Loucy (cell line): ENCODE data around the gene UCP3.

ENCODE experiments used
- H2AFZ ChIP-seq: fragments of 200-600 bp; sonication (generic); 2 replicates; pipeline ENCODE4 v1.6.0; 2016; ENCODE audit warnings: antibody characterized with exemption, mild to moderate bottlenecking, low read length, moderate library complexity
- H3F3A ChIP-seq: fragments of 200-600 bp; 2 replicates; pipeline ENCODE4 v1.6.0; 2016; ENCODE audit warnings: antibody characterized with exemption, low read depth, mild to moderate bottlenecking
- H3K27me3 ChIP-seq: fragments of 200-600 bp; sonication (generic); 2 replicates; pipeline ENCODE4 v1.6.1; 2014; ENCODE audit warnings: low read length, mild to moderate bottlenecking; ENCODE audit not compliant: insufficient read depth, poor library complexity, severe bottlenecking
- H3K36me3 ChIP-seq: fragments of 200-600 bp; sonication (generic); 2 replicates; pipeline ENCODE4 v1.6.1; 2016; ENCODE audit warnings: low read length; ENCODE audit not compliant: insufficient read depth
- H3K4me1 ChIP-seq: fragments of 200-600 bp; sonication (generic); 2 replicates; pipeline ENCODE4 v1.5.1; 2014; ENCODE audit warnings: low read length, mild to moderate bottlenecking; ENCODE audit not compliant: insufficient read depth, poor library complexity, severe bottlenecking
- H3K4me2 ChIP-seq: fragments of 200-600 bp; sonication (generic); 2 replicates; pipeline ENCODE4 v1.6.0; 2014; ENCODE audit warnings: antibody characterized with exemption, low read length, low read depth, mild to moderate bottlenecking; ENCODE audit not compliant: poor library complexity, severe bottlenecking
- H3K4me3 ChIP-seq: fragments of 200-600 bp; sonication (generic); 2 replicates; pipeline ENCODE4 v1.5.1; 2014; ENCODE audit warnings: low read length, mild to moderate bottlenecking, mixed read lengths; ENCODE audit not compliant: poor library complexity, severe bottlenecking
- H3K79me2 ChIP-seq: fragments of 200-600 bp; sonication (generic); 2 replicates; pipeline ENCODE4 v1.6.1; 2014; ENCODE audit warnings: low read length; ENCODE audit not compliant: insufficient read depth
- H3K9ac ChIP-seq: fragments of 200-600 bp; sonication (generic); 2 replicates; pipeline ENCODE4 v1.6.0; 2014; ENCODE audit warnings: mild to moderate bottlenecking, low read depth, low read length, moderate library complexity; ENCODE audit not compliant: poor library complexity, severe bottlenecking
- H3K9me2 ChIP-seq: fragments of 200-600 bp; sonication (generic); replicated peaks from 2 replicates; pipeline ENCODE4 v1.6.1; 2016; ENCODE audit warnings: low read depth, low read length, mixed read lengths
- H3K9me3 ChIP-seq: fragments of 200-600 bp; sonication (generic); 2 replicates; pipeline ENCODE4 v1.6.1; 2014; ENCODE audit warnings: mild to moderate bottlenecking, antibody characterized with exemption, low read length, low read depth; ENCODE audit not compliant: insufficient read depth
- H4K20me1 ChIP-seq: fragments of 200-600 bp; sonication (generic); 2 replicates; pipeline ENCODE4 v1.6.0; 2014; ENCODE audit warnings: antibody characterized with exemption, low read length, mild to moderate bottlenecking; ENCODE audit not compliant: insufficient read depth, poor library complexity, severe bottlenecking
- EZH2phosphoT487 ChIP-seq: fragments of 200-600 bp; IDR thresholded peaks from 2 replicates; pipeline ENCODE4 v1.6.1; 2018; ENCODE audit warnings: antibody characterized with exemption, mild to moderate bottlenecking, moderate library complexity, borderline replicate concordance
- TF ChIP-seq, protein P1 (sequence below): fragments of 200-600 bp; sonication (generic); conservative IDR thresholded peaks from 2 replicates; pipeline ENCODE4 v1.5.1; 2014; ENCODE audit warnings: mild to moderate bottlenecking, antibody characterized with exemption, low read length

UCP3 gene

DNA sequence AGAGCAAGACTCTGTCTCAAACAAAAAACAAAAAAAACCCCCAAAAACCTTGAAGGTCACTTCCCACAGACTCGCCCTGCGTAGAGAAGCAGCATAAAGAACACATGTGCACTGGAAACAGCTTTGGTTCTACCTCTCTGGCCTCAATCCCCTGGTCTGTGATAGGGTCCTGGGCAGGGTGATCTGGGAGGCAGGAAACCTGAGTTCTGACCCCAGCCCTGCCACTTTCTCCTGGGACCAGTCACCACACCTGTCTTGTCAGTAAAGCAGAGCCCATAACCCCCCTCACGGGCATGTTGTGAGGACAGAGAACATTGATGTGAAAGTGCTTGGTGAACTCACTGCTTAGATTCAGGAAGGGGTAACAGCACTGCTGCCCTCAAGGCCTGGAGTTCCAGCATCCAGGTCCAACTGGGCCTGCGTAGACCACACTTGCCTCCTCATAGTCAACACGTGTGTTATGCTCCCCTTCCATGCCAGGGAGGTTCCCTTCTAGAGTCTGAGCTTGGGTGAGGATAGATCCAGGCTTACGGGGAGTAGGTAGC is 37.6 kb downstream of the UCP3 start:
- 0 out of 2 replicates have a peak, but pooled peaks cover 9% of the 10 kb centered on the region for H3F3A ChIP-seq
- H3K4me2 ChIP-seq: no peak overlapping the region
- peaks cover 25% of the 10 kb centered on the region for H3K4me1 ChIP-seq
- no peaks in the 10 kb centered on the region for H3K9me3 ChIP-seq
- TF ChIP-seq, protein P1, sequence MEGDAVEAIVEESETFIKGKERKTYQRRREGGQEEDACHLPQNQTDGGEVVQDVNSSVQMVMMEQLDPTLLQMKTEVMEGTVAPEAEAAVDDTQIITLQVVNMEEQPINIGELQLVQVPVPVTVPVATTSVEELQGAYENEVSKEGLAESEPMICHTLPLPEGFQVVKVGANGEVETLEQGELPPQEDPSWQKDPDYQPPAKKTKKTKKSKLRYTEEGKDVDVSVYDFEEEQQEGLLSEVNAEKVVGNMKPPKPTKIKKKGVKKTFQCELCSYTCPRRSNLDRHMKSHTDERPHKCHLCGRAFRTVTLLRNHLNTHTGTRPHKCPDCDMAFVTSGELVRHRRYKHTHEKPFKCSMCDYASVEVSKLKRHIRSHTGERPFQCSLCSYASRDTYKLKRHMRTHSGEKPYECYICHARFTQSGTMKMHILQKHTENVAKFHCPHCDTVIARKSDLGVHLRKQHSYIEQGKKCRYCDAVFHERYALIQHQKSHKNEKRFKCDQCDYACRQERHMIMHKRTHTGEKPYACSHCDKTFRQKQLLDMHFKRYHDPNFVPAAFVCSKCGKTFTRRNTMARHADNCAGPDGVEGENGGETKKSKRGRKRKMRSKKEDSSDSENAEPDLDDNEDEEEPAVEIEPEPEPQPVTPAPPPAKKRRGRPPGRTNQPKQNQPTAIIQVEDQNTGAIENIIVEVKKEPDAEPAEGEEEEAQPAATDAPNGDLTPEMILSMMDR: no peak
- no peak for TF ChIP-seq EZH2phosphoT487
- no peak overlapping the region for H3K9ac ChIP-seq
- H3K4me3 ChIP-seq: no peak overlapping the region
- H3K79me2 ChIP-seq: peaks cover 1% of the 10 kb centered on the region; the same call in 1 of the 2 replicates
- no peak overlapping the region for H2AFZ ChIP-seq
- no peaks in the 10 kb centered on the region for H3K9me2 ChIP-seq
- H3K36me3 ChIP-seq: peaks cover 18% of the 10 kb centered on the region; the same call in 1 of the 2 replicates
- peaks cover 18% of the 10 kb centered on the region for H4K20me1 ChIP-seq
- H3K27me3 ChIP-seq: no peaks in the 10 kb centered on the region

DNA sequence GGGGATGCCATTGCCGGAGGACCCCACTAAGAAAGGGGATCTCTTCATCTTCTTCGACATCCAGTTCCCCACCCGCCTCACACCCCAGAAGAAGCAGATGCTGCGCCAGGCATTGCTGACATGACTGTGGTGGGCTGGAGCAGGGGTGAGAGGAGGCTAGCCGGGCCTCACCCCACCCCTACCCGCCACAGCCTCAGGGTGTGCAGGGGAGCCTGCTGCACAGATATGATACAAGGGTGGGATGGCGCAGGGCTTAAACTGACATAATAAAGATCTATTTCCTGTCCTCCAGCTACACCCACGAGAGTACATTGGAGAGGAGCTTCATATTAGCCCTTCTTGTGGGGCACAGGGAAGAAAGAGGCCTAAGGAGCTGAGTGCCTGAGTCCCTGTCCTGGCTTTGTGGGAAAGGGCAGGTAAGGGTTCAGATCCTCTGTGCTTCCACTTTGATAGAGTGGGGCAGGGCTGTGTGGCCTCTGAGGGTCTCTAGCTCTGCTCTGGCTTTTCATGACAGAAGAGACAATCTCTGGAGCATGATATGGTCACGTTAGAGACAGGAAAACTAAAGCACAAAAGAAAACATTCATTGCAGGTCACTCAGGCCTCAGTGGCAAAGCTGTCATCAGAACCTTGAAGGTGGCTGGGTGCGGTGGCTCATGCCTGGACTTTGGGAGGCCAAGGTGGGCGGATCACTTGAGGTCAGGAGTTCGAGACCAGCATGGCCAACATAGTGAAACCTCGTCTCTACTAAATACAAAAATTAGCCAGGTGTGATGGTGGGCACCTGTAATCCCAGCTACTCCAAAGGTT is 38.7 kb downstream of the UCP3 start:
- H4K20me1 ChIP-seq: peaks cover 13% of the 10 kb centered on the region
- H3K27me3 ChIP-seq: no peaks in the 10 kb centered on the region
- no peak overlapping the region for H3K4me3 ChIP-seq
- no peaks in the 10 kb centered on the region for H3K9me2 ChIP-seq
- H3K4me1 ChIP-seq: peaks cover 25% of the 10 kb centered on the region
- TF ChIP-seq, protein P1: no peak
- no peak for TF ChIP-seq EZH2phosphoT487
- 0 out of 2 replicates have a peak, but pooled peaks cover 9% of the 10 kb centered on the region for H3F3A ChIP-seq
- peak overlapping the region; percentile 13 for H3K9ac ChIP-seq
- no peaks in the 10 kb centered on the region for H3K9me3 ChIP-seq
- H3K79me2 ChIP-seq: no peaks in the 10 kb centered on the region
- no peak overlapping the region for H3K4me2 ChIP-seq
- H3K36me3 ChIP-seq: peaks cover 9% of the 10 kb centered on the region; the same call in 1 of the 2 replicates
- no peak overlapping the region for H2AFZ ChIP-seq

GRCh38 chr11:73969091-73969490 is 39.8 kb downstream of the UCP3 start:
- Histone ChIP-seq H3K4me3 (no peak overlapping the region), H3K9me3 (no peaks in the 10 kb centered on the region), H3K27me3 (no peaks in the 10 kb centered on the region), H3K4me1 (peaks cover 18% of the 10 kb centered on the region), H4K20me1 (peaks cover 2% of the 10 kb centered on the region), H3K9me2 (no peaks in the 10 kb centered on the region), H3K36me3 (no peaks in the 10 kb centered on the region), H3K9ac (no peak overlapping the region), H3K4me2 (no peak overlapping the region), H3K79me2 (no peaks in the 10 kb centered on the region), H2AFZ (no peak overlapping the region), H3F3A (0 out of 2 replicates have a peak, but pooled peaks cover under 1% of the 10 kb centered on the region)
- TF ChIP-seq, protein P1: no peak
- TF ChIP-seq EZH2phosphoT487: no peak
